OCI-LY3 (cell line): ENCODE data around the gene ERI3.

Source experiments
- EZH2phosphoT487 ChIP-seq: fragments of 200-600 bp; shearing (Covaris generic); IDR thresholded peaks from 2 replicates; pipeline ENCODE4 v1.6.1; 2018; ENCODE audit warnings: antibody characterized with exemption, mixed run types, low read depth
- TF ChIP-seq, protein P1 (sequence below): fragments of 200-600, 300-600 bp; sonication (generic); IDR thresholded peaks from 2 replicates; pipeline ENCODE4 v1.5.1; 2014; ENCODE audit warnings: antibody characterized with exemption, low read length, low read depth

DNA sequence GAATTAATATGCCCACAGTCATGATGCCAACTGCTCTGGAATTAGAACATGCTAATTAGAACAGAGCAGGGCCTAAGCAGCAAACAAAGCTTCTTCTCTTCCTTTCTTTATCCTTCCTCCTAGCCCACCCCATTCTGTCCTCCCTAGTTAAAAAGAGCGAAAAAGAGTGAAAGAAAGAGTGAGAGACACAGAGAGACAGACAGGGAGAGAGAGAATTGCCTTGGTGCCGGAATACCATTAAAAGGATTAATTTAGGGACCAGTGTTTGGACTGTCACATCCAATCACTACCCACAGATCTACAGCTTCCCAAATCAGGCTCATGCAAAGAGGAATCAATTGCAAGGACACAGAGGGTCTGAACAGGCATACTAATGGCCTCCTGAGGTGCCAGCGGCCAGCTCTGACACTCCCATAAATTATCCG is 7.0 kb downstream of the ERI3 start:
- TF ChIP-seq, protein P1, sequence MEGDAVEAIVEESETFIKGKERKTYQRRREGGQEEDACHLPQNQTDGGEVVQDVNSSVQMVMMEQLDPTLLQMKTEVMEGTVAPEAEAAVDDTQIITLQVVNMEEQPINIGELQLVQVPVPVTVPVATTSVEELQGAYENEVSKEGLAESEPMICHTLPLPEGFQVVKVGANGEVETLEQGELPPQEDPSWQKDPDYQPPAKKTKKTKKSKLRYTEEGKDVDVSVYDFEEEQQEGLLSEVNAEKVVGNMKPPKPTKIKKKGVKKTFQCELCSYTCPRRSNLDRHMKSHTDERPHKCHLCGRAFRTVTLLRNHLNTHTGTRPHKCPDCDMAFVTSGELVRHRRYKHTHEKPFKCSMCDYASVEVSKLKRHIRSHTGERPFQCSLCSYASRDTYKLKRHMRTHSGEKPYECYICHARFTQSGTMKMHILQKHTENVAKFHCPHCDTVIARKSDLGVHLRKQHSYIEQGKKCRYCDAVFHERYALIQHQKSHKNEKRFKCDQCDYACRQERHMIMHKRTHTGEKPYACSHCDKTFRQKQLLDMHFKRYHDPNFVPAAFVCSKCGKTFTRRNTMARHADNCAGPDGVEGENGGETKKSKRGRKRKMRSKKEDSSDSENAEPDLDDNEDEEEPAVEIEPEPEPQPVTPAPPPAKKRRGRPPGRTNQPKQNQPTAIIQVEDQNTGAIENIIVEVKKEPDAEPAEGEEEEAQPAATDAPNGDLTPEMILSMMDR, result no peak
- no peak for TF ChIP-seq EZH2phosphoT487
